Activated T-cell treated with anti-CD3 and anti-CD28 coated beads for 24 hours (primary cell): ENCODE results near the gene MYH11.
A peak's percentile ranks its signal among the peaks of the same experiment; 100 is the strongest.
"Not testable (repeated sequence)": the region's sequence is repeated elsewhere in the genome, so short reads cannot be mapped to it uniquely, and the experiment has no call there.

ENCODE experiments used
- DNase-seq: peaks from one replicate; pipeline ENCODE4 v3.0.0-alpha.2; 2020; ENCODE audit warnings: low read depth

MYH11 gene

GRCh38 chr16:15714393-15715172 is 142.2 kb downstream of the MYH11 start:
- no peak for DNase-seq

DNA sequence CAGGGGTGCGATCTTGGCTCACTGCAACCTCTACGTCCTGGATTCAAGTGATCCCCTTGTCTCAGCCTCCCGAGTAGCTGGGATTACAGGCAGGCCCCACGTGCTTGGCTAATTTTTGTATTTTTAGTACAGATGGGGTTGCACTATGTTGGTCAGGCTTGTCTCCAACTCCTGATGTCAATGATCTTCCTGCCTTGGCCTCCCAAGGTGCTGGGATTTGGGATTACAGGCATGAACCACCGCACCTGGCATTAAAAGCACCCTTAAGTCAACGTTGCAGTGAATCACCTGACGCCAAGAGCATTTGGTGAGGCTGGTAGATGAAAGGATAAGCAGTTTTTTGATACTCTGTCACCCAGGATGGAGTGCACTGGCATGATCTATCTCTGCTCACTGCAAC is 147.8 kb downstream of the MYH11 start:
- DNase-seq: no peak

GRCh38 chr16:15708096-15708495 is 148.7 kb downstream of the MYH11 start:
- no peak for DNase-seq

DNA sequence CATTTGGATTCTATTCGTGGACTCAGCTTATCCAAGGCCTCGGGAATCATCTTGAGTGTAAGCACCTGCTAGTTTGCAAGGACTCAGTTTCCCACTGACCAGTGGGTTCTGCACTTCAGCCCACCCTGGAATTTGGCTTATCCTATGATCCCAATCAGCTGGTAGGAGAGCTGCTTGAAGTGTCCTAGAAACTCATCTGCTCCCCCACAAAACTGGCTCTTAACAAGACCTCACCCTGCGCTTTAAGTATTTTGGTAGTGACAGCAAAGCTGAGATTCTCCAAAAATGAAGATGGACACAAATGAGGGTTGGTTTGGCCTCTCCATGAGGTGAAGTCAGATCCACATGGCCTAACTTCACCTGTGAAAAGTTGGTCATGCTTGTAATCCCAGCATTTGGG is 149.5 kb downstream of the MYH11 start:
- no peak for DNase-seq

DNA sequence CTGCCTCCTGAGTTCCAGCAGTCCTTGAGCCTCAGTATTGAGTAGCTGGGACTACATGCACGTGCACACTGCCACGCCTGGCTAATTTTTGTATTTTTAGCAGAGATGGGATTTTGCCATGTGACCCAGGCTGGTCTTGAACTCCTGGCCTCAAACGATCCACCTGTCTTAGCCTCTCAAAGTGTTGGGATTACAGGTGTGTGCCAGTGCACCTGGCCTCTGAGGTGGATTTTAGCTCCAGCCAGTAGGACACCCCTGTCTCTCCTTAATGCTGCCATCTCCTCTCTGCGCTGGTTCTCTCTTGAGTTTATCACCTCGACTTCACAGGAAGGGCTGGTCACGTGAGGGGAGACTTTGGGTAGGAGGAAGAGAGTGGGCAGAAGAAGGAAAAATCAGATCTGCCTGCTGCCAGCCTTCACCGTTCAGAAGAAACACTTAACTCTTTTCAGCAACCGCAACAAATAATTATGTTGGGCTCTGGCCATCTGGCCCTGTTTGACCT is 151.7 kb downstream of the MYH11 start:
- DNase-seq: no peak

DNA sequence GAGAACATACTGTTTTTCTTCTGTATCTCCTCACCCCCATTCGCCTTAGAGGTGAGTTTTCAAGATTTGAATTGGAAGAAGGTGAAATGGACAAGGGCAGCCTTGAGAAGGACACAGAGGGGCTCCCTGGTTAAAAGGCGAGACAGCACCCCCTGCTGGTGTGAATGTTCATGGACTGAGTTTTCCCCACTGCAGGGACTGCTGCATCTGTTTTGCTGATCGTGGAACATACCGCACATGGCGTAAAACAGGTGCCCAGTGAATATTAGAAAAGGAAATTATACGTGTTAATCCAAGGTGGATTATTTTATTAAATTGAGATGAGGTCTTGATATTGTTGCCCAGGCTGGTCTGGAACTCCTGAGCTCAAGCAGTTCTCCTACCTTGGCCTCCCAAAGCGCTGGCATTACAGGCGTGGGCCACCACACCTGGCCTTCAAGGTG is 152.3 kb downstream of the MYH11 start:
- DNase-seq: peak; percentile 69

DNA sequence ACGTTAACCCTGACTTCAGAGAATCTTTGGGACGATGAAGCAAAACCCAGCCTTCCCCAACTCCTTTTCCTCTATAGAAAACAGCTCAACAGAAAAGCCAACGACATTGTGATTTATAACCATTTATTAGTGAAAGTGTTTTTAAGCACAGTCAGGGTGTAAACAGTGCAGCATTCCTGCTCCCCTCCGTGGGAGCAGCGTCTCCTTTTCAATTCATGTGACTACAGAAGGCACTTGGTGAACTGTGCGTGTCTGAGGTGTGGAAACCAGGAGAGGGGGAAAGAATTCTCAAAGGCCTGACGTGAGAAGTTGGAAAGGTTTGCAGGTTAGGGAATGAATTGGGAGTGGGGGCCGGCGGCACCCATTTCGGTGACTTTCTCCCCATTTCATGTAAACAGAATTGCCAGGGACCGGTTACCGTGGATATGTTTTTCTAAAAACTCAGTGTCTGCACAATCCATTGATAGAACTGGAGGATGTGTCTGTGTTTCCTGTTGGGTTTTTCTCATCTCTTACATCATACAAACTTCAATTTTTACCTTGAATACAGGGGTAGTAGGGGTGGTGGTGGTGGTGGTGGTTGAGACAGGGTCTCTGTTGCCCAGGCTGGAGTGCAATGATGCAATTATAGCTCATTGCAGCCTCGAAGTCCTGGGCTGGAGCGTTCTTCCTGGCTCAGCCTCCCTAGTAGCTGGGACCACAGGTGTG is 153.6 kb downstream of the MYH11 start:
- no peak for DNase-seq

- DNase-seq: no peak
Measured at GRCh38 chr16:15701975-15702970, 154.6 kb downstream of the MYH11 start.

DNA sequence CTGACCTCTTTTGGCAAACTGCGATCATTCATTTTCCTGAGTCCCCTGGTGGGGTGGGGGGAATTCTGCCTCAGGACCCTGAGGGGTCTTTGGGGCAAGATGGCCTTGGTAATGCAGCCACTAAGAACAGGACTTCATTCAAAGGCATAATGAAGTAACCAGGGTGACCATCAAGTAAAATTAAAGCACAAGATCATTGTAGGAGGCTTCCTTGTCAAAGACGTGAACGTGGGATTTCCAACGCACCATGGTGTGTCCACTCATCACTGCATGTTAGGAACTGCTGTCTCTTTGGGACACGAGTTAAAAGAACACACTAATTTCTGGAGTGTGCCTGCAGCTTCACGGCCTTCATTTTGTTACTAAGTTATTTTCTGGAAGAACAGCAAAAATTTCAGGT is 155.5 kb downstream of the MYH11 start:
- no peak for DNase-seq

- DNase-seq: no peak
Measured at GRCh38 chr16:15699819-15700218, 157.0 kb downstream of the MYH11 start.

DNA sequence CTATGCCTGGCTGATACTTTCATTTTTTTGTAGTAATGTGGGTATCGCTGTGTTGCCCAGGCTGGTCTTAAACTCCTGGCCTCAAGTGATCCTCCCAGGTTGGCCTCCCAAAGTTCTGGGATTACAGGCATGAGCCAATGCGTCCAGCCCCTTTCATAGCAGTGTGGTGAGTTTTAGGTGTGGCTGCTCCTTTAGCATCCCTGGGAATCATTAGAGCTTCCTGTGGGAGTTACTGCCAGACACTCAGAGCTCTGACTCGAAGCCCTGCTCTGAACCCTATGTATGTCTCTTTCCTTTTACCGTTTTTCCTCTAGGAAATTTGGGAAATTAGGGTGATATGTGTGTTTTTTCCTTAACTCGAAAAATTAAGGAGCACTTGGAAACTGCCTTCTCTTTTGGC is 162.3 kb downstream of the MYH11 start:
- DNase-seq: no peak

DNA sequence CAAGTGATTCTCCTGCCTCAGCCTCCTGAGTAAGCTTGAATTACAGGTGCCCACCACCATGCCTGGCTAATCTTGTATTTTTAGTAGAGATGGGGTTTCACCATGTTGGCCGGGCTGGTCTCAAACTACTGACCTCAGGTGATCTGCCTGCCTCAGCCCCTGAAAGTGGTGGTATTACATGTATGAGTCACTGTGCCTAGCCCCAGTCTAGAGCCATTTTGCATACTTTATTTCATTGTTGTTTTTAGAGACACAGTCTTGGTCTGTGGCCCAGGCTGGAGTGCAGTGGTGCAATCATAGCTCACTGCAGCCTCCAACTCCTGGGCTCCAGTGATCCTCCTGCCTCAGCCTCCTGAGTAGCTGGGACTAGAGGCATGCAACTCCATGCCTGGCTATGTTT is 164.3 kb downstream of the MYH11 start:
- not testable (repeated sequence) for DNase-seq

DNA sequence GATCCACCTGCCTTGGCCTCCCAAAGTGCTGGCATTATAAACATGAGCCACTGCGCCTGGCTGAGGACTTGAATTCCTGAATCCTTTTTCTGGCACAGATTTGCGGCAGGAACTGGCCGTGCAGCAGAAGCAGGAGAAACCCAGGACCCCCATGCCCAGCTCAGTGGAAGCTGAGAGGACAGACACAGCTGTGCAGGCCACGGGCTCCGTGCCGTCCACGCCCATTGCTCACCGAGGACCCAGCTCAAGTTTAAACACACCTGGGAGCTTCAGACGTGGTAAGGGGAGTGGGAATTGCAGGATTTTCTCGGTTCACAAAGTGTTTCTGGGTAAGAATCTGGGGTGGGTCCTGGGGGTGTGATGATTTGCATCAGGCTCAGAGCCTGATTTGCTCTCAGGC is 165.8 kb downstream of the MYH11 start:
- no peak for DNase-seq

DNA sequence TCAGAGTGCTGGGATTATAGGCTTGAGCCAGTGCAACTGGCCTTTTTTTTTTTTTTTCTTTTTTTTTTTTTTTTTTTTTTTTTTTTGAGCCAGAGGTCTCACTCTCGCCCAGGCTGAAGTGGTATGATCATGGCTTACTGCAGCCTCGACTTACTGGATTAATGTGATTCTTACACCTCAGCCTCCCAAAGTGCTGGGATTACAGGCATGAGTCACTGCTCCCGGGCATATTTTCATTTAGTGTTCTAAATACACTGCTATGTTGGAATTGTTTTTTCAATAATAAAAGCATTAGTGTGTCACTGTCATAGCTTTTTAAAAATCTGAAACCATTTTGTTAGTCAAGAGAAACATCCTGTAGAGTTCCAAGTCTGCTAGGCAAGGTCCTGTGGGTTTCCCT is 166.5 kb downstream of the MYH11 start:
- no peak for DNase-seq

DNA sequence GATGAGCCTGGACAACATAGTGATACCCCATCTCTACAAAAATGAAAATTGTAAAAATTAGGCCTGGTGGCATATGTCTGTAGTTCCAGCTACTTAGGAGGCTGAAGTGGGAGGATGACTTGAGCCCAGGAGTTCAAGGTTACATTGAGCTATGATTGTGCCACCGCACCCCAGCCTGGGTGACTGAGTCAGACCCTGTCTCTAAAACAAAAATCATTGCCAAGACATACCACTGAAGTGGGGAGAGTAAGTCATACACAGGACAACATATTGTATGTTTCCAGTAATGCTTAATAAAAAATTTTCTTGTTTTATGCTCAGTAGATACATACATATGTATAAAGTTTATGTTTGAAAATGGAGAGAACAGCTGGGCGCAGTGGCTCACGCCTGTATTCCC is 167.5 kb downstream of the MYH11 start:
- no peak for DNase-seq

DNA sequence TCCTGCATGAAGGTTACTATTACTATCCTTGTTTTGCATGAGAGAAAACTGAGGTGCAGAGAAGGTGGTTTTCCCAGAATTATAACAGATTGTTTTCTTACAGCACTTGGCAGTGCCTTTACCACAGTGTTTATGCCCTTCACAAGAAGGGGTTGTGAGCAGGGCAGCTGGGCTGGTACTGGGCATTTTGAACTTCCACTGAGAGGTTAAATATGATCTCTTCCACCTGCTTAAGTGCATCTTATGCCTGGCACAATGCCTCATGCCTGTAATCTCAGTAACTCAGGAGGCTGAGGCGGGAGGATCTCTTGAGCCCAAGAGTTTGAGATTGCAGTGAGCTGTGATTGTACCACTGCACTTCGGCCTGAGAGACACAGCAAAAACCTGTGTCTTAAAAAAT is 170.5 kb downstream of the MYH11 start:
- DNase-seq: no peak

- peak; percentile 25 for DNase-seq
Measured at GRCh38 chr16:15682105-15682570, 174.7 kb downstream of the MYH11 start.

- no peak for DNase-seq
Measured at GRCh38 chr16:15677447-15677846, 179.4 kb downstream of the MYH11 start.

GRCh38 chr16:15676506-15676905 is 180.3 kb downstream of the MYH11 start:
- no peak for DNase-seq

GRCh38 chr16:15674571-15674970 is 182.3 kb downstream of the MYH11 start:
- no peak for DNase-seq

DNA sequence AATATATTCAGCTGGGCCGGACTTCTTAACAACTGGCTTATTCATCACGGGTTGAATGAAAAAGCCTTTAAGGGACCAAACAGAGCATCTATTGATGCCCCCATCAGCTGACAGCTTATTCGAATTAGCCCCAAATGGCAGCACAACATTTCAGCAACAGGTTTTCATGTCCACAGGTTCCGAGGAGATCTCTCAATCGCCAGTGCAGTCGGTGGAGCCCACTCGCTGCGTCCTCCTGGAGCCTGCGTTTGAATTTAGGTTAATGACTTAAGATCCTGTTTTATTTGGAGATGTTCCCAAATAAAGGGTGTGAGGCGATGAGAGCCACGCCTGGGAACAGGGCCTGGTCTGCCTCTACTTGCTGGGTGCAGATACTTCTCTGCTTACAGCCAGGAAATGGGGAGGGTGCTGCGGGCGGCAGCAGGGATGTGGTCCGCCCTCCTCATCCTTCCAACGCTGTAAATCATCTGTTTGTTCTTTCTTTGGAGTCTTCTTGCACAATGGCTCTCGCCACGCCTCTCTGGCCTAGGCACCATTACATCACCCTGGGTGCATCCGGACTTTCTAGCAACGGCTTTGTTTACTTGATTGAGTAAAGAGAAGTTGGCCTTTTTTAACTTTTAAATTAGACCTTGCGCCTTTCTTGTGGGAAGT is 184.2 kb downstream of the MYH11 start:
- DNase-seq: peak; percentile 32

DNA sequence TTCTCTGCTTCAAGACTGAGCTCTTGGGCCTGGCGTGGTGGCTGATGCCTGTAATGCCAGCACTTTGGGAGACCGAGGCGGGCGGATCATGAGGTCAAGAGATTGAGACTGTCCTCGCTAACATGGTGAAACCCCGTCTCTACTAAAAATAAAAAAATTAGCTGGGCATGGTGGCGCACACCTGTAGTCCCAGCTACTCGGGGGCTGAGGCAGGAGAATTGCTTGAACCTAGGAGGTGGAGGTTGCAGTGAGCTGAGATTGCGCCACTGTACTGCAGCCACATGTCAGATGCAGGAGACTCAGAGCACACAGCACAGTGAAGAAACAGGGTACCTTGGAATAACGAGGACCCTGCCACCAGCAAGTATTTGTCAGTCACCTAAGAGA is 184.7 kb downstream of the MYH11 start:
- DNase-seq: not testable (repeated sequence)
